ENCODE data around the gene SLC27A4.

Gene SLC27A4

GRCh38 chr9:128339761-128340690 lies at the start of gene SLC27A4:
Gene SLC27A4, plus strand, starts transcription at chr9:128340527. Its CDS starts 2,606 bp downstream, at chr9:128343133.
- peak within 1 kb of the TSS; percentile 19 to 93 (median 86) for H3K27ac ChIP-seq
- H3K4me3 ChIP-seq = peak within 1 kb of the TSS; percentile 55 to 92 (median 79)

GRCh38 chr9:128292009-128292408 lies 48.3 kb upstream of the SLC27A4 start:
- no peak overlapping the region for H3K27ac ChIP-seq
- H3K4me3 ChIP-seq = no peak overlapping the region

DNA sequence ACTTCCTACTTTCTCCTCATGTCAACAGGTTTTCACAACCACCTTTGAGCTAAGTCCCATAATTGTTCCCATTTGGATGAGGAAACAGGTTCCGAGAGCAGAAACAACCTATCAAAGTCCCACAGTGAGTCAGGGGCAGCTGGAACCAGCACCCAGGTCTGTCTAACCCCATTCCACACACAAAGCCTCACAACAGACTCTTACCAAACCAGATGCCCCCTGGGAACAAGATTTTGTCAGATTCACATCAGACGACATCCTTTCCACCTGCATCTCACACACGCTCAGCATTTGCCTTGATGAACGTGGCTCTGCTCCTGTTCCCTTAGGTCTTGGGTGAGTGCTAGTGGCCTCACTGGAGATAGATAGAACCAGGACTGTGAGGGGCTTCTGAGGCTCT lies 47.2 kb upstream of the SLC27A4 start:
- Histone ChIP-seq H3K4me3 (no peak overlapping the region), H3K27ac (no peak overlapping the region)

DNA sequence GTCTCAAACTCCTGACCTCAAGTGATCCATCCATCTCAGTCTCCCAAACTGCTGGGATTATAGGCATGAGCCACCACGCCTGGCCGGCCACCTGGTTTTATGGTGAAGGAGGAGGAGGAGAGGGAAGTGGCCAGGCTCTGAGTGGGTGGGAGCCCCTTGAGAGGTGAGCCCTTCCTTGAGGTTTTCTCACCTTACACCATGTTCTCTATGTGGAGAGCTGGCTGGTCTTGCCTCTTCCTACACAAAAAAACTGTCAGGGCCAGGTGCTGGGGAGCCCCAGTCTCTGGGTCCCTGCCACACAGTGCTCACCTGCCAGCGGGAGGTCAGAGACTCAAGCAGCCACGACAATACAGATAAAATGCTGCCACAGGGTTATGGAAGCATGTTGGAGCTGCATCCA lies 46.2 kb upstream of the SLC27A4 start:
- no peak overlapping the region for H3K4me3 ChIP-seq
- no peak overlapping the region for H3K27ac ChIP-seq

GRCh38 chr9:128296340-128297220 lies 43.7 kb upstream of the SLC27A4 start:
- no peak overlapping the region for H3K4me3 ChIP-seq
- H3K27ac ChIP-seq = peak overlapping the region in 7 of 21 experiments; percentile 4 to 42 (median 14)

- Histone ChIP-seq H3K27ac (peak overlapping the region in 10 of 21 experiments; percentile 5 to 77 (median 50)), H3K4me3 (no peak overlapping the region)
Observed at GRCh38 chr9:128297221-128297773, 43.0 kb upstream of the SLC27A4 start.

DNA sequence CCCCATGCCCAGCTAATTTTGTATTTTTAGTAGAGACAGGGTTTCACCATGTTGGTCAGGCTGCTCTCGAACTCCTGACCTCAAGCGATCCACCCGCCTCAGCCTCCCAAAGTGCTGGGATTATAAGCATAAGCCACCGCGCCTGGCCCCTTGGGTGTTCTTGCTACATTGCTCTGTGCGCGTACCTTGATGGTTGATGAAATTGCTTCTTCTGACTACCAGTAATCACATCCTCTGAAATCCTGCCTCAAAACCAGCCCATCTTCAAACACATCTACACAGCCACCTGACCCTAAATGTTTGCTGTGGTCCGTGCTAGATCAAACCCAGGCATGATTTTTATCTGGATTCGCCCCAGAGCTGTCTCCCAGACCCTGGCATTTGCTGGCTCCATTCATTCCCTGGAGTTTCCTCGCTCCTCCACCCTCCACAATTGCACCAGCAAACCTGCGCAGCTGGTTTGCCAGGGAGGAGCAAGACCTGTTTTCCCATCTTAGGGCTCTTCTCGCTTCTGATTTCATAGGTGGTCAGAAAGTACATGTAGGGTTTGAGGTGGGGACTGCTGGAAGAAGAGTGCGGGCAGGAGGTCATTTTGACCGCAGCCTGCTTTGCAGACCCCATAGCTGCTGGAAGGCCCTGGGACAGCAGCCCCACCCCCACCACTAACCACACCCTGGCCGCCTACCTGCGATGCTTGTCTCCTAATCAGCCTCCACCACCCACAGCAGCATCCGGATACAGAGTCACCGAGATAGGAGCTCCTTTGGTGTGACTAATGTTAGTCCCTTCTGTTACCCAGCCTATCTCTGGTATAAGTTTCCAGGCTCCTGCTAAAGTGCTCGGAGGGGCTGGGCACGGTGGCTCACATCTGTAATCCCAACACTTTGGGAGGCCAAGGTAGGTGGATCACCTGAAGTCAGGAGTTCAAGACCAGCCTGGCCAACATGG lies 41.5 kb upstream of the SLC27A4 start:
- peak overlapping the region in 19 of 21 experiments; percentile 14 to 77 (median 56) for H3K27ac ChIP-seq
- no peak overlapping the region for H3K4me3 ChIP-seq

DNA sequence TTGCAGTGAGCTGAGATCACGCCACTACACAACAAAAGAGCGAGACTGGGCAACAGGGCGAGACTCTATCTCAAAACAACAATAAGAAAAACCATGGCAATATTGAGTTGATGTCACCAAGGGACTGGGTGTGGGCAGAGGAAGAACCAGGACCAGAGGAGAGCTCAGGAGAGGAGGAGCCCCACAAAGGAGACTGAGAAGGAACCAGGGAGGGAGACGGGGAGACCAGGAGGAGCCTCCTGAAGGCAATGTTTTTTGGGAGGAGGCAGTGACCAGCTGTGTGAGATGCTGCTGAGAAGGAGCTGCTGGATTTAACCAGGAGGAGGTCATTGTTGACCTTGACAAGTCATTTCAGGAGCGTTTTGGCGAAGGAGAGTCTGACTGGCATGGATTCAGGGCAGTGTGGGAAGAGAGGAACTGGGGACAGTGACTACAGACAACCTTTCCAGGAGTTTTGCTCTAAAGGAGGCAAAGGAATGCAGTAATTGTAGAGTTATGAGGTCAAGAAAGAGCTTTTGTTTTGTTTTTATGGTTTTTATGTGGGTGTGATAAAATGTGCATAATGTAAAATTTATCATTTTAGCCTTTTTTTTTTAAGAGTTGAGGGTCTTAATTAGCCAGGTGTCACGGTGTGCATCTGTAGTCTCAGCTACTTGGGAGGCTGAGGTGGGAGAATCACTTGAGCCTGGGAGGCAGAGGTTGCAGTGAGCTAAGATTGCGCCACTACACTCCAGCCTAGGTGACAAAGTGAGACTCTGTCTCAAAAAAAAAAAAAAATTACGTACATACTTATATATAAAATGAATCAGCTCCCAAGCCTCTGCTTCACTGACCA lies 36.0 kb upstream of the SLC27A4 start:
- Histone ChIP-seq H3K27ac (peak overlapping the region in 9 of 21 experiments; percentile 12 to 83 (median 39)), H3K4me3 (no peak overlapping the region)

DNA sequence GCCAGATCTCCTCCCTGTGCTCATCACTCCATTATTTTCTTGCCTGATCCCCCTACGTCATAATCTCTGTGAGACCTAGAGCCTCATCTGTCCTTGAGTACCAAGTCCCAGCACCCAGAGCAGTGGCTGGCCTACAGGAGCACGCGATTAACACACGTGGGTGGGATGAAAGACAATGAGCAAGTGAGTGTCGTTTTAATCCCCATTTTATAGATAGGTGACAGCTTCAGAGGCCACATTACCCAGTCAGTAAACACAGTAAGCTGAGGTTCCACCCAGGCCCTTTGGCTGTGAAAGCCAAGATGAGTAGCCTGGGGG lies 35.4 kb upstream of the SLC27A4 start:
- Histone ChIP-seq H3K27ac (peak overlapping the region in 10 of 21 experiments; percentile 29 to 83 (median 38)), H3K4me3 (no peak overlapping the region)

DNA sequence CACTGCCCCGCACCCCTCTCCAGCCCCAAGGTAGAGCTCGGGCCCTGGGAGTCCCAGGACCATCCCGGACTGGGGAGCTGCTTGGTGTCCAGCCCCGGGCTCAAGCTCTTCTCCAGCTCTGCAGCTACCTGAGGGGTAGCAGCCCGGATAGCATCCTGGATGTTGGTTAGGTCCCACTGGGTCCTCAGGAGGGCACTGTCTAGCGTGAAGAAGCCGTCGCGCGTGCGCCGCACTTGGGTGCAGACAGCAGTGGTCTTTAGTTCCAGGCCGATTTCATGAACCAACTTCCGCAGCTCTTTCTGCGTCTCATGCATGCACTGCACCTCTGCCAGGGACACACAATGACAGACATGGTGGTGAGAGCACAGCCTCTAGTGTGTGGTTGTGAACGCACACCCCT lies 30.8 kb upstream of the SLC27A4 start:
- Histone ChIP-seq H3K4me3 (no peak overlapping the region), H3K27ac (no peak overlapping the region)

DNA sequence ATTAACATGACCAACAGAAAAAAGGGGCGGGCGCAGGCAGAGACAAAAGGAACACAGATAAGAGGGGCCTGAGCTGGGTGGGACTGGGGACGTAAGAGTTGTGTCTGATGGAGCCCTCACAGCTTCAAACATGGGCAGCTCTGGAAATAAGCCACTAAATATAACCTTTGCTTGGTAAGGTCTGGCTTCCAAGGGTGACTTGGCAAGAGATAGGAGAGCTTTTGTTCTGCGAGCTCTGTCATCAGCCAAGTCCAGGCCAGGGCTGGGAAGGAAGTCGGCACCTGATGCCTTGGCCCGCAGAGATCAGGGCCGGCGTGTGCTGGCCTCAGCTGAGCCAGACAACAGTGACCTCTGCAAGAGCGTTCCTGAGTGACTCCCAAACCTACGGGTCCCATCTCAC lies 29.9 kb upstream of the SLC27A4 start:
- Histone ChIP-seq H3K4me3 (no peak overlapping the region), H3K27ac (no peak overlapping the region)

DNA sequence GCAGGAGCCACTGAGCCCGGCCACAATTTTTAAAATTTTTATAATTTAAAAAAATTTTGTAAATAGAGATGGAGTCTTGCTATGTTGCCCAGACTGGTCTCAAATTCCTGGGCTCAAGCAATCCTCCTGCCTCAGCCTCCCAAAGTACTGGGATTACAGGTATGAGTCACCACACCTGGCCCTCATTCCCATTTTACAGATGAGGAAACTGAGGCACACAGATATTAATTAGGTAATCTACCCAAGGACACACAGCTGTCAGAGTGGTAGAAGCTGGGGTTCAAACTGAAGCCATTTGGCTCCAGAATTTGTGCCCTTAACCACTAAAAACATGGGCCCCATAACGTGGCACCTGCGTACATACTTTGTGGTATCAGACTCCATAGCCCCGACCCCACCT lies 25.6 kb upstream of the SLC27A4 start:
- Histone ChIP-seq H3K27ac (no peak overlapping the region), H3K4me3 (no peak overlapping the region)

- no peak overlapping the region for H3K4me3 ChIP-seq
Observed at GRCh38 chr9:128316421-128316820, 23.9 kb upstream of the SLC27A4 start.

DNA sequence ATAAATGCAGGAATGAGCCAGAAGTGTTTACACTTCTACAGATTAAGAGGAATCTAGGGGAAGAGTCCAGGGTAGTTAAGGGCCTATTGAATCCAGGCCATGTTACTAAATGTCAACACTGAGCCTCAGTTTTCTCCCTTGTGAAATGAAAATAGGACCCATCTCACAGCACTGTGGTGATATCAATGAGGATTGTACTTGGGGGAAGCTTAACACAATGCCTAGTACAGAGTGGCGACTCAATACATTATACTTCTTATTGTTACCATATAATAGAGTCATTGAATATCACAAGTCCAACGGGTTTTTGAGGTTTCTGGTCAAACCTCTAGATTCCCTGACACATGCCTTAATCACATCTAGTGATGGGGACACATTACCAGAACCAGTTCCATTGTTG lies 22.7 kb upstream of the SLC27A4 start:
- H3K27ac ChIP-seq = peak overlapping the region in 1 of 21 experiments; percentile 50
- no peak overlapping the region for H3K4me3 ChIP-seq

More at GRCh38 chr9:128316421-128316820, 23.9 kb upstream of the SLC27A4 start:
- H3K27ac ChIP-seq = peak overlapping the region in 1 of 21 experiments; percentile 50

GRCh38 chr9:128321343-128321742 lies 19.0 kb upstream of the SLC27A4 start:
- H3K4me3 ChIP-seq = peak overlapping the region in 6 of 7 experiments; percentile 77 to 98 (median 88)

DNA sequence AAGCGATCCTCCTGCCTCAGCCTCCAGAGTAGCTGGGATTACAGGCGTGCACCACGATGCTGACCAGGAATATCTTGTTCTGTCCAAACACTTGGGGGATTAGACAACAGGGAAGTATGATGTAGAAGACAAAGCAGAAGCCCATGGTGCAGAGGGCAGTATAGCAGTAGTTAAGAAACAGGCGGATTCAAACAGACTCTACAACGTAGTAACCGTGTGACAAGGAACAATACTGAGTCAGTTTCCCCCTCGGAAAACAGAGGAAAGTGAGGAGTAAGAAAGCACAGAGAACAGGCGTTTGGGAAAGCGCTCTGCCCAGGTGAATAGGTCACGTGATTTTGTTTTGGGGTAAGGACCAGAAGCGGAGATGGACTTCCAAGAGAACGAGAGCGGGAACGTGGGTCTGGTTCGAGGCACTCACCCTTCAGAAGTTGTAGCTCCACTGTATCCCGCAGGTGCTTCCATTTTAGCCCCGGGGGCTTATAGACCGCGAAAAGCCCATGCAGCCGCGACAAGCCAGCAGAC lies 18.4 kb upstream of the SLC27A4 start:
- Histone ChIP-seq H3K4me3 (peak overlapping the region; percentile 72 to 98 (median 87)), H3K27ac (peak overlapping the region in 20 of 21 experiments; percentile 77 to 98 (median 91))

More at GRCh38 chr9:128321343-128321742, 19.0 kb upstream of the SLC27A4 start:
- H3K27ac ChIP-seq = peak overlapping the region in 6 of 21 experiments; percentile 78 to 94 (median 90)

- Histone ChIP-seq H3K4me3 (peak within 1 kb of the TSS; percentile 72 to 98 (median 87)), H3K27ac (peak within 1 kb of the TSS; percentile 31 to 98 (median 91))
Observed at GRCh38 chr9:128322404-128323211, 17.7 kb upstream of the SLC27A4 start, which contains the start of the genes COQ4 and TRUB2. Gene COQ4, plus strand, starts transcription at chr9:128322839. Its CDS starts 20 bp downstream, at chr9:128322859. Gene TRUB2, minus strand, starts transcription at chr9:128322447. Its CDS starts 39 bp downstream, at chr9:128322408.
